Islet of Langerhans (tissue), 1 donor: ENCODE measurements around the gene TM6SF1.

Experiments used
- FAIRE-seq: peaks from one replicate; lab custom pipeline; 2011; peaks lifted over from hg19 to GRCh38; lab: Jason Lieb, UNC

TM6SF1 gene

GRCh38 chr15:83178869-83179325 is 71.5 kb downstream of the TM6SF1 start:
- FAIRE-seq: no peak

GRCh38 chr15:83185561-83185960 is 78.1 kb downstream of the TM6SF1 start:
- no peak for FAIRE-seq
